HG03439 (cell line): ENCODE data around the gene LRRC37B.
"Not testable (repeated sequence)": the region's sequence is repeated elsewhere in the genome, so short reads cannot be mapped to it uniquely, and the experiment has no call there.

Experiments used
- ATAC-seq: cut with Tn5 transposase; IDR thresholded peaks from one replicate; pipeline ENCODE4 v1.9.1; 2021; ENCODE audit warnings: mild to moderate bottlenecking, moderate library complexity; ENCODE audit not compliant: unreplicated experiment

LRRC37B gene

GRCh38 chr17:32084942-32085829, 78.0 kb downstream of the LRRC37B start:
- not testable (repeated sequence) for ATAC-seq

GRCh38 chr17:32086833-32087232, 79.7 kb downstream of the LRRC37B start:
- not testable (repeated sequence) for ATAC-seq

GRCh38 chr17:32092062-32092461, 84.9 kb downstream of the LRRC37B start:
- ATAC-seq: not testable (repeated sequence)

GRCh38 chr17:32099686-32100085, 92.5 kb downstream of the LRRC37B start:
- ATAC-seq: no peak

- ATAC-seq: not testable (repeated sequence)
Observed at GRCh38 chr17:32100323-32100722, 93.1 kb downstream of the LRRC37B start.

GRCh38 chr17:32100971-32101631, 93.9 kb downstream of the LRRC37B start:
- ATAC-seq: no peak

- ATAC-seq: no peak
Observed at GRCh38 chr17:32102172-32102571, 95.0 kb downstream of the LRRC37B start.

GRCh38 chr17:32102646-32103186, 95.5 kb downstream of the LRRC37B start:
- no peak for ATAC-seq
